ENCODE data around the gene CTRL.
"Not testable (repeated sequence)": the region's sequence is repeated elsewhere in the genome, so short reads cannot be mapped to it uniquely, and the experiment has no call there.

The CTRL gene

DNA sequence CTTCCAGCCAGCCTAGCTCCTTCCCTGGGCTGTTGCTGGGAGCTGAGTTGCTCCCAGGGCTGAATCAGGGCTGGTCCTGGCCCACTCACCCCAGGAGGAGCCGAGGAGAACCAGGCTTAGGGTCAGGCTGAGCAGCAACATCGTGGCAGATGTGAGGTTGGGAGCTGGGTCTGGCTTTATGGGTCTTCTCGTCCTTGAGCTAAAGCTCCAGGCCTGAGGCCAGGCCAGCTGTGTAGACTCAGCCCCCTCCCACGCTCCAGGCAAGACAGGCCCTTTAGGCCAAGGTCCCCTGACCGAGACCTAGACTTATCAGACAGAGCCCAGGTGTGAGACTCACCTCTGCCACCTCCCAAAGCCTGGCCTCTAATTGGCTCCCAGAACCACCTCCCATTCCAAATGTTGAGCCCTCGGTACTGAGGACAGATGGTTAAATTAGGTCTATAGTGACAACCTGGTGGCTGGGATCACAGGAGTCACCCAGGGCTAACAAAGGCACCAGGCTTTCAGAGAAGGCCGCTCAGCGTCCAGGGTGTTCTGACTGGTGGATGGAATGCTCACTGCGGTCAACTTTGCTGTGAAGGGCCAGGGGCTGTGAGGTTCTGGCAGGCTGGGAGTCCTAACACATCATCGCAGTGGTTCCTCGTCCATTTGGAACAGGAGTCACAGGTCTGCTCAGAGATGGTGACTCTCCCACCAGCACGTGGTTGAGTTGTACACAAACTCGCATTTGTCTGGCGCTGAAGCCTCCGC is at the start of gene CTRL:
Gene CTRL, minus strand, starts transcription at position 151 of the 750 bp plus-strand sequence. Its CDS starts 10 bp downstream, at position 141.
- no peak for DNase-seq

DNA sequence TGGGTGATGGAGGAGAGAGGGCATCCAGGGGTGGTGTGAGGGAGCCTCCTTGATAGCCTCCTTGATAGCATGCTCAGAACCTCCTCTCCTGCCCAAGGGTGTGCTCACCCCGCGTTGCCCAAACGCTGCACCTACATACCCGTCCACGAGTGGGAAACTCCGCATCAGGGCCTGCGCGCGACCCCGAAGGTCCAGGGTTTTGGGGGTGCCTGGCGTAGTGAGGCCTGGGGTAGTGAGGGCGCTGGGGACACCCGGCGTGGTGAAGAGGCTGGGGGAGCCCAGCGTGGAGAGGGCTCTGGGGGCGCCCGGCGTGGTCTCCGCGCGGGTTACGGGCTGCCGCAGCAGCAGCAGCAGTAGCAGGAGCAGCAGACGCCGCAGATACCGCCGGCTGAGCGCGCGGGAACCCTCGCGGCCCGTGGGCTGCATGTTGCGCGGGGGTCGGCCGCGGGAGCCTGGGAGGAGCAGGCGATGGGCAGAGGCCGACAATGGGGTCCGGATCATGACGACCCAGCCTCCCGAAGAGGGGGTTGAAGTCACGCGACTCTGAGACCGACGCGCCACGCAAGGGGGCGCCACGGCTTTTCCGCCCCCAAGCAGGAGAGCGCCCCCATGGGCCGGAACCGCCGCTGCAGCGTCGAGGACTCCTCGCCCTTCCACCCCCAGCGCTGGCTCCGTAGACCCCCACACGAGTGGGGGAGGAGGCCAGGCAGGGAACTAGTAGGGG is 48.5 kb upstream of the CTRL start, which contains the start of gene DPEP3:
Gene DPEP3, minus strand, starts transcription at position 545 of the 724 bp plus-strand sequence. Its CDS starts 119 bp downstream, at position 426.
- DNase-seq, result no peak

DNA sequence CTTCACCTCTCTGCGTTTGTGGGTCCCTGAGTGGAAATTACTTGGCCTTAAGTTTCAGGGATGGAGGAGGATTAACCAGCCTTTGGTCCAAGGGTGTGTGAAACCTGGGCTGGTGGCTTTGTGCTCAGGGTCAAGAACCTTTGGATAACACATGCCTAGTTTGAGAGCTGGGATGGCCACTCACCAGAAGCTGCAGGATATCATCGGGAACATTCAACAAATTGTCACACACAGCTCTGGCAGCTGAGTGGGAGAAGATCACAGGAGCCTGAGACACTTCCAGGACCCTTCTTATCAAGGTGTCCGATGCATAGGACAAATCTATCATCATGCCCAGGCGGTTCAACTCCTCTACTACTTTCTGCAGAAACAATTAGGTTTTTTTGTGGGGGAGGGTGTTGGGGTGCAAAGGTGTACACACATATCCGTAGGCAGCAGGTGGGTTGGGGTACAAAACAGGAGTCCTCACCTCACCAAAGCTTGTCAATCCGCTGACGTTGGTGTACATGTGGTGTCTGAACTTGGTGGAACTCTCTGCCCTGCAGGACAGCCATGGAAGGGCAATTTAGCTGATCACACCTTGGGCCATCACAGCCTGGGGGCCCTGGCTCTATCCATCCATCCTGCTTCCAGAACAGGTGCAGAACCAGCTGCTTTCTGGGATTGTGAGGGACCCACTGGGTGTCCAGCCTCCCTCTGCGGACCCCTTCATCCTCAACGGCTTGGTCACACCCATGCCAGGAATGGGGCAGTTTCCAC is 46.0 kb upstream of the CTRL start:
- no peak for DNase-seq

DNA sequence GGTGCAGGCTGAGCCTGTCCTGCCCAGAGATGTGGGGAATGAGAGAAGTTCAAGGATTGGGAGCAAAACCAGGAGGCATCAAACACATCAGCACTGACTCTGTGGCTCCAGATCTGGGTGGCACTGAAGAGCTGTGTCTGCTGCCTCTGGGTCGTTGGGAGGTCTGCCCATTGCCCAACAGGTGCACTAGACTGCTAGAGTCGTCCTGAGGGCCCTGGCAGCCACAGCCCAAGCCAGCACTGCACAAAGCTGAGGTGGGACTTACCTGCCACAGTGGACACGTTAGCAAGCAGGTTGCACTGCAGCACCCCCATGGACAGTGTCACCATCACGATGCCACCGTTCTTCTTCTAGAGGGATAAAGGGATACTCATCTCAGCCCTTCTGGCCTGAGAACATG is 45.3 kb upstream of the CTRL start:
- no peak for DNase-seq

DNA sequence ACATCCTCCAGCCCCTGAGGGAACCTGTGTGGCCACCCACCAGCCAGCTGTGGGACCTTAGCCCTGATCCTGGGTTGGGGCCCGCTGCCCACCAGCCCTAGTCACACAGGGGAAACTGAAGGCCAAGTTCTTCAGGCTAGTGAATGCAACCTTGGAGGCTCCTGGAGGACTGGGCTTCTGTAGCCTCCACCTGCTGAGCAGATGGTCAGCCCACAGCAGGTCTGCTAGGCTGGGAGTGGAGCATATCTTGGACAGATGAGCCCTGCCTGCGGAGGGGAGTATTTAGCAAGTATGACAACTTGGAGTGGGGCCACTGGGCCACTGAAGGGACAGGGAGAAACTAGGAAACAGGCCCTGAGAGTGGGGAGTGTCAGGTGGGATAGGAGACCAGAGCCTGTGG is 44.5 kb upstream of the CTRL start:
- DNase-seq, result no peak

DNA sequence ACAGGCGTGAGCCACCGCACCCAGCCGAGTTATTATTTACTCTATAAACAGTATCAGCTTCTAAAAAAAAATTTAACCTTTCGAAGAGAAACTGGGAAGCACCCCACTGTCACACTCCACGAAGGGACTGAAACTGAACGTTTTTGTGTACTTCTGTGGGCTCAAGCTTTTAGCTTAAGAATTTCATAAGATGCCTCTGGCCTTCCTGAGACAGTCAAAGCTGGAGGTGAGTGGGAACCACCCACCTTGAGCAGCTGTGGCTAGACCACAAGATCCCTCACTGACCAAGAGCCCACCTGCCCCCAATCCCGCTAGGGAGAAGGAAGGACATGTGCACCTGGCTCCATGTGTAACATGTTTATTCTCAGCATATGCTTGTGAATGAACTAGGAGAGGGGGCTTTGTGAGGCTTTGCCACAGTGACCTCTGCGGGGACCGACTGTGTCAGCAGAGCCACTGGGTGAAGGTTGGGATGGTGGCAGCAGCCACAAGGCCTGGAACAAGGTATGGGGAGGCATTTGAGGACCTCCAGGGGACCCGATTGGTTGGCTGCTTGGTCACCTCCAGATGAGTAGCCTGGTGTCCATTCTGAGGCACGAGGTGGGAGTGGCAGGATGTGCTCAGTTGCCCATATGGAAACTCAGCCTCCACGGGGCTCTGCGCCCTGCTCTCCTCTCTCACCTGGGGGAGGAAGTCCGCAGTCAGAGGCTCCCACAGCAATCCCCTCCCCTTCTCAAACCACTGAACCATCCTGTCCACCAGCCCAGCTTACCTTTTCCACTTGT is 43.9 kb upstream of the CTRL start:
- DNase-seq, result no peak

GRCh38 chr16:67972285-67972684 is 40.6 kb upstream of the CTRL start:
- not testable (repeated sequence) for DNase-seq

- DNase-seq, result no peak
Measured at GRCh38 chr16:67971111-67971510, 39.4 kb upstream of the CTRL start.

- DNase-seq, result no peak
Measured at GRCh38 chr16:67969254-67970039, 37.8 kb upstream of the CTRL start.

GRCh38 chr16:67968400-67969253 is 37.0 kb upstream of the CTRL start, which contains the start of gene SLC12A4:
Gene SLC12A4, minus strand, starts transcription at chr16:67968637. Its CDS starts 84 bp downstream, at chr16:67968553.
- DNase-seq, result no peak

GRCh38 chr16:67967958-67968399 is 36.3 kb upstream of the CTRL start:
- no peak for DNase-seq

GRCh38 chr16:67967183-67967957 is 35.7 kb upstream of the CTRL start:
- DNase-seq, result no peak

DNA sequence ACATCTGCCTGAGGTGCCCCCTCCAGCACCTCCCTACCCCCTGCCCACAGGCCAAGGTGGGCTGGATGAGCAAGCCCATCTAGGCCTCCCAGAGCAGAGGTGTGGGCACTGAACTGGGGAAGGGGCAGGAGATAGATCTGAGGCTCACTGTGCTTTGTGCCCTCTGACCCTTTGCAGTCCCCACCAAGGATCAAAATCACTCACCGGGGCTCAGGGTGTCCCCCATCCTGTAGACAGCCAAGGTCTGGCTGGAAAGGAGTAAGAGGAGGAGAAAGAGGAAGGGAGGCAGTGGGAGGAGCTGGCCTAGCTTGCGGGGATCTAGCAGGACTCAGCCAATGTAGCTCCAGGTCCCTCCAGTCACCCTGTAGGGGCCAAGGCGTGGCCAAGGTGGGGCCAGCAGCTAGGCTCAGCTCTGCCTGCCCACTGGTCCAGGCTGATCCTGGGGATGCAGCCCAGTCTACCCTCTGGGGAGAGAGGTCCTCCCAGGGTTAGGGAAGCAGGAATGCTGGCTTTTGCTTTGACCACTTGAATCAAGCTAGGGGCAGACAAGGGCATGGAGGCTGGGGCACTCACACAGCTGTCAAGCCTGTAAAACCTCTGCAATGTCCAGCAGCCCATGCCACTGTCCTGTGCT is 35.0 kb upstream of the CTRL start:
- DNase-seq, result no peak

DNA sequence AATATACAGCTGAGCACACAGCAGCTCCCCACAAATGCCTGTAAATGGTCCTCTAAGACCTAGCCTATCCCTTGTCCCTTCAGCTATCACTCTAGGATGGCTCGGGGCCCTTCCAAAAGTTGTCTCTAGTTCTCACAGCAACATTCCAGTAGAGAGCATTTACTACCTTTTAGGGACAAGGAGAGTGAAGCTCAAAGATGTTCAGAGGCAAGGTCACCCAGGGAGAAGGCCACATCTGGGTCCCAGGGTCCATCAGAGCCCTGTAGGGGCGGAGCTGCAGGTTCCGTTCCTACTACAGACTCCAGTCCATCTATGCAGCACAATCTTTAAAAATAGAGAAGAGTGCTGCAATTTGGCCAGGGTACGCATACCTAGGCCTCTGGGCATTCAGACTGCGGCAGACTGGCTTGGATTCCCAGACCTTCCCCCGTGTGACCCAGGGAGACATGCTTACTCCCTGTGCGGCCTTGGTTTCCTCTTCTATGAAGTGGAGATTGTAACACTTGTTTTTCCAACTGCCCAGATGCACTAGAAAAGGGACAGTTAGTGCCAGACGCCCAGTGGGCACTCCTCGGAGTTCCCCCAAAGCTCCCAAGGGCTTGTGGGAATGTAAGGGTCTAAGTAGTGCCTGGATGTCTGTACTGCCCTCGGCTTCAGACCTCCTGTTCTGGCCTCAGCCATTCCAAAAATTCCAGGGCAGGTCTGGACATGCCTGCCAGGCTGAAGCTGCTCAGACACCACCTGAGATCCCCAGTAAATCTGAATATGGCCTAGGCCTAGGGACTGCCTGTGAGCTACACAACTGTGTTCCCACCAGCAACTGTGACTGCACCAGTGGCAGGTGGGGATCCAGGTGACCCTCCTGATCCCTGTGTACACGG is 34.2 kb upstream of the CTRL start:
- DNase-seq, result no peak

- DNase-seq, result no peak
Measured at GRCh38 chr16:67964477-67965131, 32.9 kb upstream of the CTRL start.

GRCh38 chr16:67963662-67964321 is 32.1 kb upstream of the CTRL start:
- DNase-seq, result no peak

DNA sequence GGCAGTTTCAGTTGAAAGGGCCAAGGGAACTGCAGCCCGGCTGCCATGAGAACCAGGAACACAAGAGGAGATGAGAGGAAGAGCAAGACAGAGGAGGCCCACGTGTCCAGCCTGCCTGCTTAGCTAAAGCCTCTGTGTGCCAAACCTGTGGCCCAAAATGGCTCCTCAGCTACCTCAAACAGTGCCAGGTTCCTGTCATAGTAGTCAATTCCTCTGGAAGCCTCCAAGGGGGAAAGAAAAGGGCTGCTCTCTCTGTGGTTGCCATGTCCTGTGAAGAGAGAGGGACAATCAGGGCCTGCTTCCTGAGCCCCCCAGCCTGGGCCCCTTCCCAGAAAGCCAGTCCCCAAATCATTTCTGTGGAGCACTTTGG is 31.6 kb upstream of the CTRL start:
- no peak for DNase-seq

All from NCI-H2029 treated with DMSO at 0.1 percent for 48 hours (cell line).